Uterus (tissue), 4 donors: ENCODE measurements around the gene INO80E. TPM values are rescaled to one million over a fixed set of nuclear protein-coding genes. Genes with fewer than 3 reads are reported as not detected.

Source experiments
- DNase-seq, 2 donors: peaks; one replicate each; pipeline ENCODE4 v3.0.0-alpha.2; 2019 to 2020
- H3K27ac ChIP-seq, 2 donors: fragments of 200-600 bp; sonication (generic); 1 replicate in 1 of 2; 2 replicates in 1 of 2; pipeline ENCODE4 v1.5.1; 2016 to 2018
- H3K27me3 ChIP-seq, 2 donors: fragments of 200-600 bp; sonication (generic); one replicate each; pipeline ENCODE4 v1.5.1; 2018 to 2019; ENCODE audit warnings: control low read depth in 1 of 2
- H3K36me3 ChIP-seq, 2 donors: fragments of 200-600 bp; sonication (generic); one replicate each; pipeline ENCODE4 v1.5.1; 2019; ENCODE audit warnings: control low read depth in 1 of 2
- H3K4me1 ChIP-seq, 2 donors: fragments of 200-600 bp; sonication (generic); one replicate each; pipeline ENCODE4 v1.5.1; 2018 to 2019; ENCODE audit warnings: control low read depth in 1 of 2
- H3K4me3 ChIP-seq, 2 donors: fragments of 200-600 bp; sonication (generic); 1 replicate in 1 of 2; 2 replicates in 1 of 2; pipeline ENCODE4 v1.5.1; 2018 to 2019; ENCODE audit warnings: mild to moderate bottlenecking in 1 of 2
- H3K9me3 ChIP-seq, 2 donors: fragments of 200-600 bp; sonication (generic); one replicate each; pipeline ENCODE4 v1.5.1; 2019; ENCODE audit warnings: control low read depth in 1 of 2
- CTCF ChIP-seq, 4 experiments: fragments of 200-600 bp in 2 of 4; fragments of 450-650 bp in 2 of 4; sonication (generic) in 2 of 4; IDR thresholded peaks; one replicate each; pipeline ENCODE4 v1.5.1; 2016 to 2019; ENCODE audit warnings: antibody characterized with exemption in 4 of 4, mild to moderate bottlenecking in 2 of 4, moderate library complexity in 1 of 4
- POLR2A ChIP-seq, 2 donors: fragments of 450-650 bp; IDR thresholded peaks; one replicate each; pipeline ENCODE4 v1.6.1; 2016; ENCODE audit warnings: antibody characterized with exemption in 2 of 2, mild to moderate bottlenecking in 1 of 2, moderate library complexity in 1 of 2
- intact Hi-C: fragments of 100-400 bp; cut with DNase I; formaldehyde crosslinking; loops from one replicate; pipeline ENCODE4 v1.15.1; 2023; ENCODE audit warnings: low total_unique reads
- total RNA-seq, 4 donors: library from RNA; depleted of rRNA in 3 of 4; stranded (reverse); fragments of >200 nt in 3 of 4; gene quantifications; one replicate each; pipeline versions ENCODE4 v1.1.0 to v1.2.4, GENCODE V29; 2014 to 2023
- donor health status: DM: yes; HTN: yes; CAD: no.

Gene INO80E
- total RNA-seq, 4 donors from 2014 or later, result 4.1 to 714 (median 68.9) TPM

- H3K27ac ChIP-seq, result peak overlapping the region; percentile 96 to 98
- H3K4me3 ChIP-seq, result peak overlapping the region; percentile 93 to 96
- H3K36me3 ChIP-seq, result no peaks in the 10 kb centered on the region
- no peak for DNase-seq
- intact Hi-C loops, result no loop called here
- no peaks in the 10 kb centered on the region for H3K27me3 ChIP-seq
- no peak for TF ChIP-seq POLR2A (IDR thresholded peaks at IDR 0.05)
- no peak for TF ChIP-seq CTCF (IDR thresholded peaks at IDR 0.05)
- H3K9me3 ChIP-seq, result no peaks in the 10 kb centered on the region
- peaks cover 0 to 8% of the 10 kb centered on the region in 2 donors for H3K4me1 ChIP-seq
These were observed 767 bp downstream of the INO80E start for GRCh38 chr16:29996766-29997250.

GRCh38 chr16:29999605-30000004, 3.6 kb downstream of the INO80E start:
- no peaks in the 10 kb centered on the region for H3K36me3 ChIP-seq
- TF ChIP-seq POLR2A (IDR thresholded peaks at IDR 0.05) (no peak), CTCF (IDR thresholded peaks at IDR 0.05) (no peak)
- H3K9me3 ChIP-seq, result no peaks in the 10 kb centered on the region

GRCh38 chr16:30000735-30001631, 4.9 kb downstream of the INO80E start:
- H3K36me3 ChIP-seq, result no peaks in the 10 kb centered on the region
- no peak for DNase-seq
- H3K9me3 ChIP-seq, result no peaks in the 10 kb centered on the region
- intact Hi-C loops, result no loop called here
- H3K27me3 ChIP-seq, result no peaks in the 10 kb centered on the region
- H3K27ac ChIP-seq, result no peak overlapping the region
- H3K4me3 ChIP-seq, result no peak overlapping the region
- TF ChIP-seq POLR2A (IDR thresholded peaks at IDR 0.05), result no peak
- TF ChIP-seq CTCF (IDR thresholded peaks at IDR 0.05), result no peak
- no peaks in the 10 kb centered on the region for H3K4me1 ChIP-seq

More at GRCh38 chr16:29999605-30000004, 3.6 kb downstream of the INO80E start:
- intact Hi-C loops, result no loop called here
- Histone ChIP-seq H3K27ac (no peak overlapping the region), H3K27me3 (no peaks in the 10 kb centered on the region), H3K4me3 (no peak overlapping the region), H3K4me1 (peaks cover 0 to 4% of the 10 kb centered on the region in 2 donors)
- DNase-seq, result no peak

GRCh38 chr16:30002614-30003346, 6.7 kb downstream of the INO80E start:
- H3K9me3 ChIP-seq, result no peaks in the 10 kb centered on the region
- no peak overlapping the region for H3K27ac ChIP-seq
- no peaks in the 10 kb centered on the region for H3K4me1 ChIP-seq
- no peak for DNase-seq
- H3K27me3 ChIP-seq, result no peaks in the 10 kb centered on the region
- intact Hi-C loops, result no loop called here
- TF ChIP-seq CTCF (IDR thresholded peaks at IDR 0.05) (no peak), POLR2A (IDR thresholded peaks at IDR 0.05) (no peak)
- H3K36me3 ChIP-seq, result no peaks in the 10 kb centered on the region
- H3K4me3 ChIP-seq, result no peak overlapping the region
